K562 (cell line): ENCODE results near the gene ATP6V0E1. TPM values are rescaled to one million over a fixed set of nuclear protein-coding genes. Genes with fewer than 3 reads are reported as not detected.
"Not testable (repeated sequence)": the region's sequence is repeated elsewhere in the genome, so short reads cannot be mapped to it uniquely, and the experiment has no call there.

Source experiments
- ATAC-seq: fragments of 200-7000 bp; cut with Tn5 transposase; 3 replicates; pipeline ENCODE4 v1.9.1; 2020; ENCODE audit warnings: moderate library complexity
- BruUV-seq: library from RNA; stranded (reverse); fragments of 400-500 nt; replicated peaks from 2 replicates; lab custom pipeline; 2021; lab: Mats Ljungman, UMichigan
- CTCF ChIA-PET: fragments of 300-600 bp; formaldehyde crosslinking; extraction: SDS; loops from one replicate; lab custom pipeline; 2021; ENCODE audit warnings: low intra/inter-chr PET ratio; lab: Yijun Ruan, JAX
- POLR2A ChIA-PET: fragments of 300-600, 350-650 bp; sonication (Branson Sonifier 250); formaldehyde crosslinking; extraction: SDS; loops from one replicate; lab custom pipeline; 2021; ENCODE audit warnings: antibody characterized with exemption, inconsistent platforms; lab: Yijun Ruan, JAX
- DNase-seq, 4 experiments: peaks; one replicate each; pipeline versions ENCODE4 v3.0.0 to v3.0.0-alpha.2; 2011 to 2018; ENCODE audit warnings: low spot score in 3 of 4, mixed read lengths in 3 of 4; ENCODE audit errors: extremely low read depth in 1 of 4
- FAIRE-seq: peaks from 2 replicates; lab custom pipeline; 2011; peaks lifted over from hg19 to GRCh38; lab: Jason Lieb, UNC
- H2AFZ ChIP-seq: 2 replicates; pipeline ENCODE4 v1.6.0; 2011; ENCODE audit warnings: low read depth, low read length, control low read depth, inconsistent platforms
- H3K27ac ChIP-seq: fragments of 200-600 bp; 3 replicates; pipeline ENCODE4 v1.8.0; 2011; ENCODE audit warnings: low read depth, mild to moderate bottlenecking, control low read depth, inconsistent platforms, low read length, moderate library complexity, mixed read lengths; ENCODE audit errors: extremely low read depth
- H3K27me3 ChIP-seq, 2 experiments: fragments of 300-600 bp in 1 of 2; 2 replicates in 1 of 2; 3 replicates in 1 of 2; pipeline versions ENCODE4 v1.6.0 to v1.8.0; 2011; ENCODE audit warnings: inconsistent platforms in 2 of 2, low read length in 2 of 2, mild to moderate bottlenecking in 1 of 2, mixed read lengths in 1 of 2, moderate library complexity in 1 of 2; ENCODE audit not compliant: control insufficient read depth in 2 of 2, insufficient read depth in 2 of 2
- H3K36me3 ChIP-seq: fragments of 300-600 bp; 3 replicates; pipeline ENCODE4 v1.8.0; 2011; ENCODE audit warnings: mild to moderate bottlenecking, low read length, inconsistent platforms; ENCODE audit not compliant: control insufficient read depth, insufficient read depth
- H3K4me1 ChIP-seq, 2 experiments: fragments of 200-600 bp in 1 of 2; replicated peaks in 1 of 2; 2 replicates in 1 of 2; 3 replicates in 1 of 2; pipeline versions ENCODE4 v1.5.1 to v1.8.0; 2011; ENCODE audit warnings: inconsistent platforms in 2 of 2, low read length in 2 of 2, mild to moderate bottlenecking in 1 of 2, mixed read lengths in 1 of 2, moderate library complexity in 1 of 2; ENCODE audit not compliant: control insufficient read depth in 2 of 2, insufficient read depth in 2 of 2
- H3K4me2 ChIP-seq: 2 replicates; pipeline ENCODE4 v1.6.1; 2011; ENCODE audit warnings: low read length, control low read depth, inconsistent platforms, mixed read lengths; ENCODE audit not compliant: insufficient read depth
- H3K4me3 ChIP-seq: fragments of 200-600 bp; sonication (generic), shearing (Covaris generic); 2 replicates; pipeline ENCODE4 v1.5.1; 2016; ENCODE audit warnings: control low read depth, inconsistent platforms
- H3K79me2 ChIP-seq: fragments of 200-600 bp; 3 replicates; pipeline ENCODE4 v1.8.0; 2011; ENCODE audit warnings: low read length, inconsistent platforms; ENCODE audit not compliant: control insufficient read depth, insufficient read depth
- H3K9ac ChIP-seq, 2 experiments: 2 replicates each; pipeline versions ENCODE4 v1.6.0 to v1.6.1; 2011; ENCODE audit warnings: low read depth in 2 of 2, low read length in 2 of 2, control low read depth in 1 of 2, inconsistent platforms in 1 of 2, mild to moderate bottlenecking in 1 of 2, mixed read lengths in 1 of 2; ENCODE audit not compliant: insufficient read depth in 1 of 2
- H3K9me1 ChIP-seq: one replicate; pipeline ENCODE4 v1.6.0; 2011; ENCODE audit warnings: inconsistent platforms, mild to moderate bottlenecking, low read length, moderate library complexity; ENCODE audit not compliant: control insufficient read depth, insufficient read depth
- H3K9me3 ChIP-seq: replicated peaks from 2 replicates; pipeline ENCODE4 v1.5.1; 2011; ENCODE audit warnings: low read depth, low read length, inconsistent platforms; ENCODE audit not compliant: control insufficient read depth, insufficient read depth
- H4K20me1 ChIP-seq: replicated peaks from 2 replicates; pipeline ENCODE4 v1.6.1; 2011; ENCODE audit warnings: low read length, inconsistent platforms, mixed read lengths; ENCODE audit not compliant: control insufficient read depth, insufficient read depth
- COPS2 ChIP-seq: fragments of 450-650 bp; conservative IDR thresholded peaks from 2 replicates; pipeline ENCODE4 v1.6.1; 2016; ENCODE audit warnings: mild to moderate bottlenecking, moderate library complexity
- HMBOX1 ChIP-seq: sonication (generic); IDR thresholded peaks from 2 replicates; pipeline ENCODE4 v1.6.1; 2016
- L3MBTL2 ChIP-seq: fragments of 450-650 bp; IDR thresholded peaks from 2 replicates; pipeline ENCODE4 v1.6.1; 2016; ENCODE audit warnings: mild to moderate bottlenecking, moderate library complexity
- ZNF507 ChIP-seq: conservative IDR thresholded peaks from 2 replicates; pipeline ENCODE4 v1.6.1; 2017; ENCODE audit warnings: missing genetic modification characterization, missing compliant biosample characterization
- WGBS: fragments of 100-300 bp; shearing (Covaris generic); methylation state at CpG from one replicate; pipeline ENCODE4 v1.1.6; 2016; ENCODE audit warnings: low coverage, mixed read lengths; ENCODE audit not compliant: insufficient coverage; ENCODE audit errors: missing lambda C conversion rate; 5-methylcytosine and 5-hydroxymethylcytosine counted together
- in situ Hi-C: fragments of 300-500 bp; cut with MboI; formaldehyde crosslinking; loops from 4 replicates; pipeline ENCODE4 v1.15.0; 2018; ENCODE audit warnings: inconsistent platforms, mixed read lengths
- intact Hi-C: fragments of 100-400 bp; cut with micrococcal nuclease; formaldehyde crosslinking; loops from 2 replicates; pipeline ENCODE4 v1.14.2; 2022
- polyA plus RNA-seq, 8 experiments: library from polyadenylated mRNA; depleted of rRNA in 4 of 8; stranded (reverse) in 5 of 8; unstranded in 3 of 8; fragments of >200 nt; fragmentation: Nextera tagmentation in 2 of 8; fragmentation: Illumina TruSeq in 1 of 8; extraction: Ambion mirVana in 2 of 8; extraction: Trizol in 1 of 8; gene quantifications; 2 replicates each; pipeline versions ENCODE4 v1.2.1 to v1.2.3, GENCODE V29; 2011 to 2014; ENCODE audit warnings: inconsistent platforms in 1 of 8, missing spikeins in 1 of 8
- total RNA-seq, 7 experiments: library from RNA; depleted of rRNA in 6 of 7; stranded (reverse); fragments of >200 nt in 6 of 7; fragmentation: Illumina TruSeq in 2 of 7; extraction: Trizol in 2 of 7; gene quantifications; 2 replicates each; pipeline versions ENCODE4 v1.2.1 to v1.2.3, GENCODE V29; 2011 to 2021; ENCODE audit warnings: low replicate concordance in 1 of 7

ATP6V0E1 gene
- total and polyA plus RNA-seq, 9 of the 15 experiments (the other 6 are each of a cell fraction or from before 2014, with no cell fraction given), result 63.8 to 395 (median 112) TPM

GRCh38 chr5:173029499-173029921 lies 45.9 kb downstream of the ATP6V0E1 start (continued):
- TF ChIP-seq HMBOX1 (peak; percentile 90), L3MBTL2 (0 out of 2 replicates have a peak, but pooled peaks have one; percentile 25), COPS2 (no peak)

DNA sequence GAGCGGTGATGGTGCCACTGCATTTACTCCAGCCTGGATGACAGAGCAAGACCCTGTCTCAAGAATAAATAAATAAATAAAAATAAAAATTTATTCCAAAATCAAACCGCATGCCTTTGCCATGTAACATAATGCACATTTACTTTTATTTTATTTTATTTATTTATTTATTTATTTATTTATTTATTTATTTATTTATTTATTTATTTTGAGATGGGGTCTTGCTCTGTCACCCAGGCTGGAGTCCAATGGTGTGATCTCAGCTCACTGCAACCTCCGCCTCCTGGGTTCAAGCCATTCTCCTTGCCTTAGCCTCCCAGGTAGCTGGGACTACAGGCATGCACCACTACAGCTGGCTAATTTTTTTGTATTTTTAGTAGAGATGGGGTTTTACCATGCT lies 48.5 kb downstream of the ATP6V0E1 start:
- CTCF ChIA-PET, H3K9ac ChIP-seq, DNase-seq, H2AFZ ChIP-seq, H3K4me3 ChIP-seq, H3K27ac ChIP-seq, H3K9me3 ChIP-seq, ATAC-seq, H3K9me1 ChIP-seq, H3K4me2 ChIP-seq, BruUV-seq, FAIRE-seq, intact Hi-C loops, H3K27me3 ChIP-seq, in situ Hi-C loops: not testable (repeated sequence)
- H3K4me1 ChIP-seq, result peaks cover 15 to 16% of the 10 kb centered on the region in 2 experiments; a peak in 4 of 5 replicates
- 98% methylated on average over 3 of the region's 3 CpGs for WGBS
- peaks cover 50% of the 10 kb centered on the region; the same call in 2 of the 3 replicates for H3K36me3 ChIP-seq
- peak; percentile 41; the same call in 1 of the 2 replicates for TF ChIP-seq ZNF507 (tag)
- peaks cover 51% of the 10 kb centered on the region for H3K79me2 ChIP-seq
- POLR2A ChIA-PET, result interaction anchor here (0.6 kb wide), 1 partner anchor 1098 kb away, joined by 3 read pairs; no protein-coding TSS in a partner anchor
- H4K20me1 ChIP-seq, result peaks cover 13% of the 10 kb centered on the region
